IPS-20b (cell line): Measurements from ENCODE around the gene JAG1.

ENCODE experiments used
- H3K27ac ChIP-seq: one replicate; pipeline ENCODE4 v1.5.1; 2013; ENCODE audit warnings: low read length
- H3K27me3 ChIP-seq: 2 replicates; pipeline ENCODE4 v1.6.1; 2013; ENCODE audit warnings: mild to moderate bottlenecking, low read length, inconsistent platforms; ENCODE audit not compliant: insufficient read depth
- H3K36me3 ChIP-seq: 2 replicates; pipeline ENCODE4 v1.6.1; 2013; ENCODE audit warnings: low read depth, mild to moderate bottlenecking, inconsistent platforms, low read length, moderate library complexity; ENCODE audit not compliant: insufficient read depth
- H3K4me1 ChIP-seq: 2 replicates; pipeline ENCODE4 v1.6.1; 2013; ENCODE audit warnings: mild to moderate bottlenecking, control low read depth, inconsistent platforms, low read length, moderate library complexity; ENCODE audit not compliant: insufficient read depth
- H3K4me3 ChIP-seq: 2 replicates; pipeline ENCODE4 v1.5.1; 2013; ENCODE audit warnings: mild to moderate bottlenecking, low read length, inconsistent platforms
- H3K9ac ChIP-seq: 2 replicates; pipeline ENCODE4 v1.6.1; 2013; ENCODE audit warnings: low read depth, mild to moderate bottlenecking, inconsistent platforms, low read length, moderate library complexity
- H3K9me3 ChIP-seq: 2 replicates; pipeline ENCODE4 v1.6.1; 2013; ENCODE audit warnings: mild to moderate bottlenecking, low read depth, low read length, inconsistent platforms; ENCODE audit not compliant: insufficient read depth

JAG1 gene

GRCh38 chr20:10710991-10711775, 37.4 kb upstream of the JAG1 start:
- no peaks in the 10 kb centered on the region for H3K27me3 ChIP-seq
- no peak overlapping the region for H3K27ac ChIP-seq
- no peaks in the 10 kb centered on the region for H3K36me3 ChIP-seq
- no peak overlapping the region for H3K9ac ChIP-seq
- H3K9me3 ChIP-seq: no peaks in the 10 kb centered on the region
- H3K4me1 ChIP-seq: peaks cover 15% of the 10 kb centered on the region
- no peak overlapping the region for H3K4me3 ChIP-seq

GRCh38 chr20:10709916-10710315, 36.1 kb upstream of the JAG1 start:
- Histone ChIP-seq H3K27ac (no peak overlapping the region), H3K4me1 (peaks cover 11% of the 10 kb centered on the region), H3K9me3 (no peaks in the 10 kb centered on the region), H3K27me3 (no peaks in the 10 kb centered on the region), H3K9ac (no peak overlapping the region), H3K4me3 (no peak overlapping the region), H3K36me3 (no peaks in the 10 kb centered on the region)

- Histone ChIP-seq H3K27me3 (no peaks in the 10 kb centered on the region), H3K36me3 (no peaks in the 10 kb centered on the region), H3K9ac (no peak overlapping the region), H3K4me1 (0 out of 2 replicates have a peak, but pooled peaks cover 6% of the 10 kb centered on the region), H3K4me3 (no peak overlapping the region), H3K27ac (no peak overlapping the region), H3K9me3 (no peaks in the 10 kb centered on the region)
Measured at GRCh38 chr20:10708351-10709185, 34.8 kb upstream of the JAG1 start.

- Histone ChIP-seq H3K4me1 (0 out of 2 replicates have a peak, but pooled peaks cover 6% of the 10 kb centered on the region), H3K9ac (no peak overlapping the region), H3K36me3 (no peaks in the 10 kb centered on the region), H3K9me3 (no peaks in the 10 kb centered on the region), H3K4me3 (no peak overlapping the region), H3K27ac (no peak overlapping the region), H3K27me3 (no peaks in the 10 kb centered on the region)
Measured at GRCh38 chr20:10707791-10708190, 34.0 kb upstream of the JAG1 start.

- Histone ChIP-seq H3K27me3 (no peaks in the 10 kb centered on the region), H3K4me1 (0 out of 2 replicates have a peak, but pooled peaks cover 6% of the 10 kb centered on the region), H3K9me3 (no peaks in the 10 kb centered on the region), H3K4me3 (no peak overlapping the region), H3K27ac (no peak overlapping the region), H3K36me3 (no peaks in the 10 kb centered on the region), H3K9ac (no peak overlapping the region)
Measured at GRCh38 chr20:10707068-10707467, 33.3 kb upstream of the JAG1 start.

GRCh38 chr20:10706460-10706811, 32.6 kb upstream of the JAG1 start:
- Histone ChIP-seq H3K4me1 (0 out of 2 replicates have a peak, but pooled peaks cover 6% of the 10 kb centered on the region), H3K9ac (no peak overlapping the region), H3K36me3 (no peaks in the 10 kb centered on the region)

GRCh38 chr20:10705801-10706459, 32.1 kb upstream of the JAG1 start:
- Histone ChIP-seq H3K27me3 (no peaks in the 10 kb centered on the region), H3K9me3 (no peaks in the 10 kb centered on the region), H3K4me3 (no peak overlapping the region), H3K9ac (no peak overlapping the region), H3K36me3 (no peaks in the 10 kb centered on the region), H3K27ac (no peak overlapping the region), H3K4me1 (0 out of 2 replicates have a peak, but pooled peaks cover 6% of the 10 kb centered on the region)

More at GRCh38 chr20:10706460-10706811, 32.6 kb upstream of the JAG1 start:
- Histone ChIP-seq H3K4me3 (no peak overlapping the region), H3K9me3 (no peaks in the 10 kb centered on the region), H3K27me3 (no peaks in the 10 kb centered on the region), H3K27ac (no peak overlapping the region)

- H3K27ac ChIP-seq: no peak overlapping the region
Measured at GRCh38 chr20:10701607-10702006, 27.8 kb upstream of the JAG1 start.

GRCh38 chr20:10699941-10700340, 26.1 kb upstream of the JAG1 start:
- no peak overlapping the region for H3K4me3 ChIP-seq
- no peaks in the 10 kb centered on the region for H3K27me3 ChIP-seq
- H3K27ac ChIP-seq: no peak overlapping the region
- H3K9ac ChIP-seq: no peak overlapping the region
- no peaks in the 10 kb centered on the region for H3K4me1 ChIP-seq
- H3K36me3 ChIP-seq: no peaks in the 10 kb centered on the region
- no peaks in the 10 kb centered on the region for H3K9me3 ChIP-seq

More at GRCh38 chr20:10701607-10702006, 27.8 kb upstream of the JAG1 start:
- H3K4me3 ChIP-seq: no peak overlapping the region
- no peaks in the 10 kb centered on the region for H3K36me3 ChIP-seq
- H3K27me3 ChIP-seq: no peaks in the 10 kb centered on the region
- no peaks in the 10 kb centered on the region for H3K9me3 ChIP-seq
- no peak overlapping the region for H3K9ac ChIP-seq
- no peaks in the 10 kb centered on the region for H3K4me1 ChIP-seq

GRCh38 chr20:10699489-10699888, 25.7 kb upstream of the JAG1 start:
- no peaks in the 10 kb centered on the region for H3K36me3 ChIP-seq
- no peaks in the 10 kb centered on the region for H3K27me3 ChIP-seq
- H3K4me1 ChIP-seq: no peaks in the 10 kb centered on the region
- H3K9ac ChIP-seq: no peak overlapping the region
- no peak overlapping the region for H3K27ac ChIP-seq
- no peak overlapping the region for H3K4me3 ChIP-seq
- H3K9me3 ChIP-seq: no peaks in the 10 kb centered on the region

- no peaks in the 10 kb centered on the region for H3K27me3 ChIP-seq
- H3K9me3 ChIP-seq: no peaks in the 10 kb centered on the region
- H3K4me3 ChIP-seq: no peak overlapping the region
- H3K9ac ChIP-seq: no peak overlapping the region
- peaks cover 9% of the 10 kb centered on the region for H3K4me1 ChIP-seq
- no peaks in the 10 kb centered on the region for H3K36me3 ChIP-seq
- H3K27ac ChIP-seq: no peak overlapping the region
Measured at GRCh38 chr20:10696650-10697049, 22.9 kb upstream of the JAG1 start.
